HepG2 (cell line): ENCODE results near the gene TACC2. TPM values are rescaled to one million over a fixed set of nuclear protein-coding genes. Genes with fewer than 3 reads are reported as not detected.
"Not testable (repeated sequence)": the region's sequence is repeated elsewhere in the genome, so short reads cannot be mapped to it uniquely, and the experiment has no call there.

Experiments used
- ATAC-seq: fragments of 200-7000 bp; cut with Tn5 transposase; 3 replicates; pipeline ENCODE4 v1.9.1; 2020; ENCODE audit warnings: mild to moderate bottlenecking, moderate library complexity
- BruUV-seq: library from RNA; stranded (reverse); fragments of 400-500 nt; replicated peaks from 2 replicates; lab custom pipeline; 2021; lab: Mats Ljungman, UMichigan
- CTCF ChIA-PET: fragments of 300-600 bp; formaldehyde crosslinking; extraction: SDS; loops from one replicate; lab custom pipeline; 2021; ENCODE audit warnings: low total read pairs, inconsistent platforms, low intra/inter-chr PET ratio; lab: Yijun Ruan, JAX
- POLR2A ChIA-PET: fragments of 350-600 bp; sonication (Branson Sonifier 250); formaldehyde crosslinking; loops from one replicate; lab custom pipeline; 2020; ENCODE audit warnings: antibody characterized with exemption, inconsistent platforms; lab: Yijun Ruan, JAX
- DNase-seq: peaks from one replicate; pipeline ENCODE4 v3.0.0-alpha.2; 2015; ENCODE audit warnings: low spot score
- FAIRE-seq: peaks from 3 replicates; lab custom pipeline; 2011; peaks lifted over from hg19 to GRCh38; lab: Jason Lieb, UNC
- H2AFZ ChIP-seq: one replicate; pipeline ENCODE4 v1.6.1; 2011; ENCODE audit warnings: low read length, inconsistent platforms
- H3K27ac ChIP-seq: fragments of 300-600 bp; 3 replicates; pipeline ENCODE4 v1.8.0; 2011; ENCODE audit warnings: mixed run types, mild to moderate bottlenecking, mixed read lengths, low read length, inconsistent platforms; ENCODE audit not compliant: insufficient read depth; ENCODE audit errors: extremely low read length
- H3K27me3 ChIP-seq, 2 experiments: fragments of 200-600 bp in 1 of 2; 2 replicates in 1 of 2; 3 replicates in 1 of 2; pipeline versions ENCODE4 v1.6.0 to v1.8.0; 2011; ENCODE audit warnings: low read length in 2 of 2, mild to moderate bottlenecking in 2 of 2, moderate library complexity in 2 of 2, inconsistent platforms in 1 of 2; ENCODE audit not compliant: insufficient read depth in 2 of 2, control insufficient read depth in 1 of 2
- H3K36me3 ChIP-seq, 2 experiments: fragments of 200-600 bp in 1 of 2; replicated peaks in 1 of 2; 2 replicates in 1 of 2; 3 replicates in 1 of 2; pipeline versions ENCODE4 v1.5.1 to v1.8.0; 2011; ENCODE audit warnings: low read length in 2 of 2, inconsistent platforms in 1 of 2; ENCODE audit not compliant: insufficient read depth in 2 of 2, control insufficient read depth in 1 of 2
- H3K4me1 ChIP-seq: 2 replicates; pipeline ENCODE4 v1.5.1; 2012; ENCODE audit warnings: low read length, inconsistent platforms; ENCODE audit not compliant: insufficient read depth
- H3K4me2 ChIP-seq: 2 replicates; pipeline ENCODE4 v1.6.0; 2011; ENCODE audit warnings: low read depth, low read length, inconsistent platforms
- H3K4me3 ChIP-seq, 3 experiments: fragments of 200-600 bp in 1 of 3; sonication (generic), shearing (Covaris generic) in 1 of 3; replicated peaks in 1 of 3; 2 replicates each; pipeline ENCODE4 v1.5.1; 2011 to 2016; ENCODE audit warnings: low read length in 3 of 3, inconsistent platforms in 2 of 3, low read depth in 2 of 3, mild to moderate bottlenecking in 2 of 3, control low read depth in 1 of 3, mixed read lengths in 1 of 3; ENCODE audit not compliant: insufficient read depth in 1 of 3
- H3K79me2 ChIP-seq: one replicate; pipeline ENCODE4 v1.6.1; 2011; ENCODE audit warnings: low read length, inconsistent platforms; ENCODE audit not compliant: insufficient read depth
- H3K9ac ChIP-seq: 2 replicates; pipeline ENCODE4 v1.6.0; 2011; ENCODE audit warnings: mild to moderate bottlenecking, low read depth, low read length, inconsistent platforms; ENCODE audit not compliant: insufficient read depth
- H3K9me3 ChIP-seq: 2 replicates; pipeline ENCODE4 v1.5.1; 2012; ENCODE audit warnings: mild to moderate bottlenecking, low read length
- H4K20me1 ChIP-seq: 2 replicates; pipeline ENCODE4 v1.6.0; 2011; ENCODE audit warnings: inconsistent platforms, mild to moderate bottlenecking, low read length, moderate library complexity; ENCODE audit not compliant: insufficient read depth
- CEBPG ChIP-seq: IDR thresholded peaks from 2 replicates; pipeline ENCODE4 v1.6.1; 2016
- NFIC ChIP-seq: IDR thresholded peaks from 2 replicates; pipeline ENCODE4 v1.6.1; 2012; ENCODE audit warnings: mild to moderate bottlenecking, low read length, inconsistent platforms
- SSRP1 ChIP-seq: IDR thresholded peaks from 2 replicates; pipeline ENCODE4 v1.6.1; 2016; ENCODE audit warnings: control low read depth
- ZMYM2 ChIP-seq: sonication (generic); formaldehyde crosslinking; IDR thresholded peaks from 2 replicates; pipeline ENCODE4 v1.8.0; 2022; ENCODE audit warnings: mild to moderate bottlenecking, missing genetic modification reagents
- ZNF512B ChIP-seq: sonication (generic); formaldehyde crosslinking; IDR thresholded peaks from 2 replicates; pipeline ENCODE4 v1.5.1; 2020; ENCODE audit warnings: missing genetic modification reagents, mild to moderate bottlenecking, borderline replicate concordance
- WGBS: methylation state at CpG from one replicate; pipeline ENCODE4 v1.1.6; 2017; ENCODE audit warnings: low lambda C conversion rate; 5-methylcytosine and 5-hydroxymethylcytosine counted together
- in situ Hi-C: cut with HindIII; loops from 2 replicates; pipeline ENCODE4 v1.10.0; 2017; ENCODE audit warnings: low pct_unique_long_range_greater_than_20kb; ENCODE audit not compliant: extremely low pct_ligation_motif_present
- intact Hi-C: fragments of 100-400 bp; cut with micrococcal nuclease; formaldehyde crosslinking; loops from one replicate; pipeline ENCODE4 v1.10.0; 2022; ENCODE audit not compliant: unreplicated experiment
- polyA plus RNA-seq, 8 experiments: library from polyadenylated mRNA; depleted of rRNA in 3 of 8; stranded (reverse) in 7 of 8; unstranded in 1 of 8; fragments of >200 nt; fragmentation: Illumina TruSeq in 4 of 8; extraction: Trizol in 4 of 8; gene quantifications; 2 replicates each; pipeline versions ENCODE4 v1.2.1 to v1.2.3, GENCODE V29; 2011 to 2016; ENCODE audit warnings: low read depth in 4 of 8, missing spikeins in 1 of 8, mixed read lengths in 1 of 8; ENCODE audit not compliant: insufficient read depth in 1 of 8
- total RNA-seq, 5 experiments: library from RNA; depleted of rRNA; stranded (reverse); fragments of >200 nt; fragmentation: Illumina TruSeq; extraction: Trizol; gene quantifications; 2 replicates each; pipeline ENCODE4 v1.2.3, GENCODE V29; 2016; ENCODE audit warnings: low read depth in 1 of 5

The TACC2 gene
- total and polyA plus RNA-seq, 2 of the 13 experiments (the other 11 are each of a cell fraction or from before 2014, with no cell fraction given), result 11.8 to 16.0 TPM

- TF ChIP-seq NFIC (no peak), SSRP1 (CRISPR knock-in tag) (no peak), ZNF512B (no peak), CEBPG (no peak), ZMYM2 (CRISPR knock-in tag) (no peak)
- H3K4me2 ChIP-seq, result no peak overlapping the region
- no peak for FAIRE-seq
- no peaks in the 10 kb centered on the region for H3K79me2 ChIP-seq
- H2AFZ ChIP-seq, result no peak overlapping the region
- CTCF ChIA-PET, result no interaction called here
- POLR2A ChIA-PET, result no interaction called here
- H3K4me1 ChIP-seq, result no peaks in the 10 kb centered on the region
- DNase-seq, result no peak
- no peak for ATAC-seq
- intact Hi-C loops, result no loop called here
- H3K27me3 ChIP-seq, result no peaks in the 10 kb centered on the region
- H3K27ac ChIP-seq, result no peak overlapping the region
- peaks cover 3 to 10% of the 10 kb centered on the region in 2 experiments; a peak in 2 of 5 replicates for H3K36me3 ChIP-seq
- in situ Hi-C loops, result no loop called here
- H3K9me3 ChIP-seq, result no peaks in the 10 kb centered on the region
- no peak overlapping the region for H3K4me3 ChIP-seq
- no peaks in the 10 kb centered on the region for H4K20me1 ChIP-seq
- 88% methylated on average over 3 of the region's 3 CpGs for WGBS
- BruUV-seq, result no TSS peak
- no peak overlapping the region for H3K9ac ChIP-seq
Measured at GRCh38 chr10:122093076-122093475, 104.1 kb downstream of the TACC2 start.

GRCh38 chr10:122096181-122096580, 107.2 kb downstream of the TACC2 start:
- H3K9me3 ChIP-seq, FAIRE-seq, in situ Hi-C loops, ATAC-seq, CTCF ChIA-PET, H2AFZ ChIP-seq, DNase-seq, BruUV-seq, H3K27ac ChIP-seq, H3K27me3 ChIP-seq, POLR2A ChIA-PET, H3K79me2 ChIP-seq, H3K4me2 ChIP-seq, H4K20me1 ChIP-seq, H3K9ac ChIP-seq, H3K36me3 ChIP-seq, H3K4me1 ChIP-seq, H3K4me3 ChIP-seq, intact Hi-C loops: not testable (repeated sequence)
- WGBS, result 86% methylated on average over 11 of the region's 11 CpGs
